Transverse colon (tissue), 4 donors: ENCODE measurements around the gene GNPDA1.

Experiments used
- CTCF ChIP-seq, 5 experiments: fragments of 200-600 bp in 3 of 5; fragments of 450-650 bp in 2 of 5; sonication (generic) in 3 of 5; IDR thresholded peaks; 1 replicate in 2 of 5; 2 replicates in 3 of 5; pipeline ENCODE4 v1.5.1; 2016 to 2017; ENCODE audit warnings: antibody characterized with exemption in 5 of 5, inconsistent platforms in 3 of 5, mild to moderate bottlenecking in 2 of 5, moderate library complexity in 1 of 5
- EP300 ChIP-seq: sonication (generic); formaldehyde crosslinking; IDR thresholded peaks from one replicate; pipeline ENCODE4 v1.6.1; 2017; ENCODE audit warnings: antibody characterized with exemption, low read depth
- POLR2A ChIP-seq: fragments of 450-650 bp; IDR thresholded peaks from one replicate; pipeline ENCODE4 v1.6.1; 2016; ENCODE audit warnings: antibody characterized with exemption, mild to moderate bottlenecking, moderate library complexity
- POLR2AphosphoS5 ChIP-seq, 3 donors: sonication (generic); formaldehyde crosslinking; IDR thresholded peaks; one replicate each; pipeline ENCODE4 v1.6.1; 2016; ENCODE audit warnings: antibody characterized with exemption in 3 of 3

- TF ChIP-seq POLR2AphosphoS5 (IDR thresholded peaks at IDR 0.05) (no peak), CTCF (IDR thresholded peaks at IDR 0.05) (no peak), POLR2A (no peak), EP300 (no peak)
Observed at GRCh38 chr5:142040285-142040684, 27.5 kb upstream of the GNPDA1 start.
